ENCODE measurements around the gene DSCAM.

Gene DSCAM

GRCh38 chr21:40641042-40641441 lies 205.9 kb downstream of the DSCAM start:
- DNase-seq = no peak

DNA sequence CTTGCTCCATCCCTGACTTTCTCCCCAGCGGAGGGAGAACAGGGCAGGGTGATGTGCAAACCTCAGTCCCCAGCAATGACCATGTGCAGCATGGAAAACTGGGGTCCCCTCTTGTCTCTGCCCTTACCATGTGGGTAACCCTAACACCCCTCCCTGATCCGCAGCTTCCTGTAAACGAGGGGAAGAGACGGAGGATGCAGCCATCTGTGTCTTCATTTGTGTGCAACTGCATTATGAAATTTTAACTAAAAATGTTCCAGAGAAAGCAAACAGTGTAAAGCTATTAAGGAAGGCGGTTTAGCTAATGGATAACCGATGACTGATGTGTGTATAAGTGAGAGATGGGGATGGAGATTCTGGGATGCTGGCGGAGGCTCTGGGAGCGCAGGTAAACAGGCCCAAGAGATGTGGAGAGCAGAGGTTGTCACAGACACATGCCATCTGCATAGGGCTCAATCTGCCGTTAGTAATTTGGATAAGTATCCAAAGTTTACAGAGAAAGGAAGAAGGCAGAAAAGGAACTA lies 206.6 kb downstream of the DSCAM start:
- DNase-seq = no peak

DNA sequence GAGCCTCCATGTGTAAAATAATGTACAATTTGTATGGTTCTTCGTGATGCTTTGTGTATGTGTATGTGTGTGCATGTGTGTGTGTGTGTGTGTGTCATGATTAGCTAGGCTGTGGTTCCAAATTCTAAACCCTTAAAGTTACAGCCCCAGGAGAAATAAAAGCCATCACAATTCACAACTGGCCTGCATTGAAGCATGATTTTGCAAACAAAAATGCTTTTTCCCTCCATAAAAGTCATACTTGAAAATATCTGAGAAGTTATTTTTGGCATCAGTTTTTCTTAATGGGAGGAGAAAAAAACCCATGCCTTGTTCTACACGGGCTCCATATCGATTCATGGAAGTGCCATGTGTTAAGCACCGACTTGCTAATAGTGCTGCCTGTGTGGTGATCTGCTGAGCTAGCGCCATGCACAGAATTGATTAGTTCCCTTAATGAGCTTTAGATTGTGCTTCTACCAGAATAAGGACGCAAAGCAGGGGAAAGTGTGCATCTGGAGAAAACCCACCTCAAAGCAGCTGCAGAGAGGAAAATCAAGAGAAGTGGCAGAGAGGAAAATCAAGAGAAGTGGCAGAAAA lies 207.3 kb downstream of the DSCAM start:
- DNase-seq = no peak

- DNase-seq = no peak
These were observed 208.3 kb downstream of the DSCAM start for GRCh38 chr21:40638466-40639251.

GRCh38 chr21:40636026-40636425 lies 210.9 kb downstream of the DSCAM start:
- DNase-seq = no peak

GRCh38 chr21:40635391-40635790 lies 211.6 kb downstream of the DSCAM start:
- DNase-seq = no peak

GRCh38 chr21:40634141-40634540 lies 212.8 kb downstream of the DSCAM start:
- DNase-seq = no peak

DNA sequence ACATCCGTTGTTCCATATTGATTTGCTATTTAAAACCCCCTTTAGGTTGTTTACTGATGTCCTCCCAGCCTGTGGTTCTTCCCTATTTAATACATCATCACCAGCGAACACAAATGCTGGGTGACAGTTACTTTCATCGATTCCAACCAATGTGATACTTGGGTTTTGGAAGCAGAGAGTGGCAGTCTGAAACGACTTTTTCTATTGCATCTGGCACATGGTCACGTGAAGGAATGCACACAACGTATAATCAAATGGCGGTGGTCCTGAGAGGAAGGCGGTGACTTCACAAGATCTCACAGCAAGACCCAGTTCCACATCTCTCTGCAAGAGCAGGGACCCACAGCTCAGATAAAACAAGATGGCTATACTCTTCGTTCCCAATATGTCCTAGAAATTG lies 213.9 kb downstream of the DSCAM start:
- DNase-seq = no peak

GRCh38 chr21:40631211-40631610 lies 215.7 kb downstream of the DSCAM start:
- no peak for DNase-seq

DNA sequence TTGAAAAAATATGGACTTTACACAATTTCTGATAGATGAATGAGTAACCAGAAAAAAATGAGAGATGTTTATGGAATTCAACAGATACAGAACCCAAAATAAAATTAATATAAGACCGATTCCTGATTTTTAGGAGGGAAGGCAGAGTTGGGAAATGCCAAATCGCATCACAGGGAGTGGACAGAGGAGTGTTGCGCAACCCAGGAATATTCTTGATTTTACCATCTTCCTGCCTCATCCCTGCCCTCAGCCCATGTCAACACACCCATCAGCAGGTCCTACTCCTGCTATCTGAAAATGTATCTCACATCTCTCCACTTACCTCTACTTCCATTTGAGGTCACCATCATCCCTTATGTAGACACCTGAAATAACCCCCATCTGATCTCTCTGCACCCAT lies 221.0 kb downstream of the DSCAM start:
- peak; percentile 24 to 43 (median 28) for DNase-seq

GRCh38 chr21:40623528-40623927 lies 223.4 kb downstream of the DSCAM start:
- no peak for DNase-seq

GRCh38 chr21:40622531-40622930 lies 224.4 kb downstream of the DSCAM start:
- no peak for DNase-seq

DNA sequence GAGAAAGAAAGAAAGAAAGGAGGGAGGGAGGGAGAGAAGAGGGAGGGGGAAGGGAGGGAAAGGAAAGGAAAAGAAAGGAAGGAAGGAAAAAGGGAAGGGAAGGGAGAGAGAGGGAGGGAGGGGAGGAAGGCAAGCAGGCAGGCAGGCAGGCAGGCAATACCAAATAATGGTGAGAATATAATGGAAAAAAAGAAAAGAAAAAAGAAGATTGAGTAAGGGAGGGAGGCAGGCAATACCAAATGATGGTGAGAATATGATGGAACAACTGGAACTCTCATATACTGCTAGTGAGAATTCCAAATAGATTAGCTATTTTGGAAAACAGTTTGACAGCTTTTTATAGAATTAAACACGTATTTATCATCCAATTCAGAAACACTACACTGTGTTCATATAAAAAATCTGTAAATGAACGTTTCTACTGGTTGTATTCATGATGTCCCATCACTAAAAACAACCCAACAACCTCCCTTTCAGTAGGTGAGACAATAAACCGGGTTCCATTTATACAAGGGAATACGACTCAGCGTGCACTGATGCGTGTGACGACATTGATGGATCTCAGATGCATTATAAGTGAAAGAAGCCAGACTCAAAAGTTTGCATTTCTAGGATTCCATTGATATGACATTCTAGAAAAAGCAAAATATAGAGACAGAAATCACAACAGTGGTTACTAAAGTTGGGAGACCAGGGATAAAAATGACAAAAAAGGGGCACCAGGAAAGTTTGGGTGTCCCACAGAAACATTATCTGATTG lies 226.4 kb downstream of the DSCAM start:
- no peak for DNase-seq

DNA sequence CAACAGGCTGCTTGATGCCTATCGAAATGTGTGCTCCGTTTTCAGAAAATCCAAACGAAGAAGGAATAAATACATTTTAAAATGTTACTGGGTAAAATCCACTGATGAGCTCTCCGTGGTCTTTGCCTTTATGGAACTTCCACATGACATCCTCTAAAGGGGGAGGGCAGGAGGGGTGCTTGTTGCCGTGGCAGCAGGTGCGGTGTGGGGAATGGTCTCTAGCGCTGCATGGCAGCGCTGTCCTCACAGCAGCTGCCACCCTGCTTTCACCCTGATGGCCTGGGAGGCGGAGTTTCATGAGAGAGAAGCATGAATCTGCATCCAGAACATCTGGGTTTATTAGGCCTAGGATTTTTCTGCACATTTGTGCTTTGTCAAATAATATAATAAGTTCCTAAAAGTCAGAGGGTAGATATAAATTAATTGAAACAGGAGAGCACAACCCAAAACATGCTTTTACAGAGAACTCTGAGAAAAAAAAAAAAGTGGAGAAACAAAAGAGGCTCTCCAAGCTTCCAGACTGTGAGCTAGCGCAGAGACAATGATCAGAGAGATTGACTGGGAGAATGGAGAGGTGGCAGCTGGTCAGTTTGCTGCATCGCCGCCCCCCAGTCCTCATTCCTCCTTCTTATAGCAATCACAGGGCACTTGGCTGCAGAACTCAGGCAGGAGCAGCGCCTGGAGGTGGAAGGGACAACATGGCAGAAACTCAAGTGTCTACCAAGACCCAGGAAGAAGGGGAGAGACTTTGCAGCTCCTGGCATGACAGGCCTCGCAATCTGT lies 228.6 kb downstream of the DSCAM start:
- DNase-seq = no peak

GRCh38 chr21:40616377-40616704 lies 230.6 kb downstream of the DSCAM start:
- DNase-seq = no peak

GRCh38 chr21:40615505-40616376 lies 231.2 kb downstream of the DSCAM start:
- DNase-seq = no peak

GRCh38 chr21:40613546-40614030 lies 233.4 kb downstream of the DSCAM start:
- DNase-seq = no peak

DNA sequence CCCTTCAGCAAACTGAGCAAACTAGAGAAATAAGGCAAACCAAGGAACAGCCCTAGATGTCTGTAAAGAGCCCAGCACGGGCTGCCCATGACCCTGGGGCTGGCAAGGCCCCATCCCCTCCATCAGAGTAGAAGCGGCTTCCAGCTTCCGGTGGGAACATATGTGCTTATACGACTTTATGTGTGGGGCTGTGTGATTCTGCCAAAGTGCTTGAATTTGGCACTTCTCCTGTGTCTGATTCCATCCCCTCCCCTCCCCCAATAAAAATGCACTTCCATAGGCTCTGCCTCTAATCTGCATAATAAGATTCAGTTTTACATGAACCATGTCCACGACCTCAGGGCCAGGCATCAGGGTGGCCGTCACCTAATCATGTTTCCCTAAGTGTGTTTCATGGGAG lies 236.6 kb downstream of the DSCAM start:
- no peak for DNase-seq

GRCh38 chr21:40606341-40606740 lies 240.6 kb downstream of the DSCAM start:
- no peak for DNase-seq

DNA sequence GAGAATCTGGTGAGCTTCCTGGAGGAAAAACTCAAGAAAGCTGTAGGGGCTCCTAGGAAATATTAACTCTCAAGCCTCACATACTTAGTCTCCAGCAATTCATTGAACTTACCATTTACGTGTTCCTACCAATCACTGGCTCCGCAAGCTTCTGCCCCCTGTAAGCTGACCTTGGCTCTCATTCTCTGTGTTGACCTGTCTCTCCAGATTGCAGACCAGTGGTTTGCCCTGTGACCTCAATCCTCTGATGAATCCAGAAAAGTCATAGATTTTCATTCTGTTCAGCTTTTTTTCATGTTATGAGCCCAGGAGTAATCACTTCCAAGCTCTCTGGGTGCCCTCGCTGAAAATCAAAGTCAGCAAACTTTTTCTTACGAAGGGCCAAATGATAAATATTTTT lies 241.9 kb downstream of the DSCAM start:
- DNase-seq = no peak

DNA sequence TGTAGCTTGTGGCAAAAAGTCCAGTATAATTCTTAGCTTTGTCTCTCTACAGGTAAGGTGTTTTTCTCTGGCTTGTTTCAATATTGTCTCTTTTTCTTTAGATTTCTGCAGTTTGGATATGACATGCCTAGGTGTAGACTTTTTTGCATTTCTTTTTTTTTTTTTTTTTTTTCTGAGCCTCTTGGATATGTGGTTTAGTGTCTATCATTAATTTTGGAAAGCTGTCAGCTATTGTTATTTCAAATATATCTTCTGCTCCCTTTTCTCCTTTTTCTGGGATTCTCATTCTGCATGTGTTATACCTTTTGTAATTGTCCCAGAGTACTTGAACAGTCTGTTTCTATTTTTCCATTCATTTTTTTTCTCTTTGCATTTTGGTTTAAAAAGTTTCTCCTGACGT lies 243.2 kb downstream of the DSCAM start:
- DNase-seq = no peak

- peak; percentile 1 to 47 (median 3) for DNase-seq
These were observed 244.9 kb downstream of the DSCAM start for GRCh38 chr21:40602080-40602479.
